Neural cell (in vitro differentiated cells): ENCODE data around the gene CUX1. TPM values are rescaled to one million over a fixed set of nuclear protein-coding genes. Genes with fewer than 3 reads are reported as not detected.

Experiments
- H2AFZ ChIP-seq: fragments of 200-600, 300-800 bp; sonication (generic), shearing (Covaris generic); 2 replicates; pipeline ENCODE4 v1.6.0; 2014; ENCODE audit warnings: low read depth, mild to moderate bottlenecking, antibody characterized with exemption, low read length, moderate library complexity
- H3F3A ChIP-seq: fragments of 200-600 bp; shearing (Covaris generic); 2 replicates; pipeline ENCODE4 v1.6.1; 2016; ENCODE audit warnings: mild to moderate bottlenecking, moderate library complexity, mixed read lengths, antibody characterized with exemption, low read length; ENCODE audit not compliant: insufficient read depth, poor library complexity, severe bottlenecking
- H3K27ac ChIP-seq: fragments of 200-600, 300-800 bp; sonication (generic), shearing (Covaris generic); 2 replicates; pipeline ENCODE4 v1.5.1; 2014; ENCODE audit warnings: mild to moderate bottlenecking, low read length, moderate library complexity
- H3K27me3 ChIP-seq: fragments of 300-800, 200-600 bp; sonication (generic), shearing (Covaris generic); 2 replicates; pipeline ENCODE4 v1.6.0; 2014; ENCODE audit warnings: mild to moderate bottlenecking, low read depth, low read length, moderate library complexity; ENCODE audit not compliant: insufficient read depth
- H3K36me3 ChIP-seq: fragments of 300-800, 200-600 bp; sonication (generic), shearing (Covaris generic); 2 replicates; pipeline ENCODE4 v1.5.1; 2014; ENCODE audit warnings: mild to moderate bottlenecking, antibody characterized with exemption, low read length, moderate library complexity; ENCODE audit not compliant: insufficient read depth
- H3K4me2 ChIP-seq: fragments of 300-800, 200-600 bp; sonication (generic), shearing (Covaris generic); 2 replicates; pipeline ENCODE4 v1.6.0; 2014; ENCODE audit warnings: mild to moderate bottlenecking, low read length
- H3K4me3 ChIP-seq: fragments of 300-800, 200-600 bp; sonication (generic), shearing (Covaris generic); 2 replicates; pipeline ENCODE4 v1.5.1; 2014; ENCODE audit warnings: mild to moderate bottlenecking, low read length, moderate library complexity
- H3K79me2 ChIP-seq: fragments of 200-600 bp; shearing (Covaris generic); replicated peaks from 2 replicates; pipeline ENCODE4 v1.6.0; 2014; ENCODE audit warnings: mild to moderate bottlenecking, low read length, moderate library complexity; ENCODE audit not compliant: insufficient read depth
- H3K9ac ChIP-seq: fragments of 300-800, 200-600 bp; sonication (generic), shearing (Covaris generic); 2 replicates; pipeline ENCODE4 v1.6.1; 2016; ENCODE audit warnings: mild to moderate bottlenecking, low read length, mixed read lengths
- H3K9me2 ChIP-seq: fragments of 200-600 bp; shearing (Covaris generic); 2 replicates; pipeline ENCODE4 v1.6.1; 2016; ENCODE audit warnings: mild to moderate bottlenecking, low read length, mixed read lengths; ENCODE audit not compliant: insufficient read depth
- H3K9me3 ChIP-seq: fragments of 200-600, 300-800 bp; sonication (generic), shearing (Covaris generic); 2 replicates; pipeline ENCODE4 v1.6.1; 2016; ENCODE audit warnings: mild to moderate bottlenecking, mixed run types, low read length, moderate library complexity, mixed read lengths
- H4K20me1 ChIP-seq: fragments of 200-600 bp; shearing (Covaris generic); 2 replicates; pipeline ENCODE4 v1.6.1; 2016; ENCODE audit warnings: mild to moderate bottlenecking, mixed run types; ENCODE audit not compliant: insufficient read depth
- CTCF ChIP-seq: fragments of 450-650 bp; IDR thresholded peaks from 2 replicates; pipeline ENCODE4 v1.5.1; 2014; ENCODE audit warnings: antibody characterized with exemption, mild to moderate bottlenecking, moderate library complexity; ENCODE audit not compliant: poor library complexity, severe bottlenecking
- EP300 ChIP-seq: fragments of 450-650 bp; conservative IDR thresholded peaks from 2 replicates; pipeline ENCODE4 v1.6.1; 2014; ENCODE audit warnings: antibody characterized with exemption, mild to moderate bottlenecking, moderate library complexity; ENCODE audit not compliant: poor library complexity, severe bottlenecking
- EZH2 ChIP-seq: fragments of 200-600, 300-800 bp; shearing (Covaris generic), sonication (generic); IDR thresholded peaks from 2 replicates; pipeline ENCODE4 v1.6.1; 2014; ENCODE audit warnings: antibody characterized with exemption, low read length, borderline replicate concordance, mild to moderate bottlenecking; ENCODE audit not compliant: insufficient read depth, poor library complexity, severe bottlenecking
- MXI1 ChIP-seq: fragments of 450-650 bp; conservative IDR thresholded peaks from 2 replicates; pipeline ENCODE4 v1.6.1; 2014; ENCODE audit warnings: antibody characterized with exemption, mild to moderate bottlenecking; ENCODE audit not compliant: poor library complexity, severe bottlenecking
- POLR2AphosphoS5 ChIP-seq: IDR thresholded peaks from 2 replicates; pipeline ENCODE4 v1.6.1; 2012
- RAD21 ChIP-seq: fragments of 450-650 bp; conservative IDR thresholded peaks from 2 replicates; pipeline ENCODE4 v1.6.1; 2014; ENCODE audit warnings: antibody characterized with exemption, mild to moderate bottlenecking, moderate library complexity
- REST ChIP-seq: IDR thresholded peaks from 2 replicates; pipeline ENCODE4 v1.6.1; 2012; ENCODE audit warnings: borderline replicate concordance
- SMC3 ChIP-seq: fragments of 450-650 bp; conservative IDR thresholded peaks from 2 replicates; pipeline ENCODE4 v1.6.1; 2014; ENCODE audit warnings: antibody characterized with exemption, mild to moderate bottlenecking, moderate library complexity; ENCODE audit not compliant: poor library complexity
- TAF1 ChIP-seq: IDR thresholded peaks from 2 replicates; pipeline ENCODE4 v1.6.1; 2012; ENCODE audit warnings: low read depth
- polyA plus RNA-seq: library from polyadenylated mRNA; depleted of rRNA; stranded (reverse); fragments of >200 nt; gene quantifications from 2 replicates; pipeline ENCODE4 v1.2.3, GENCODE V29; 2014

Gene CUX1
- polyA plus RNA-seq, 1 donor from 2014 or later = 26.6 TPM

GRCh38 chr7:101865031-101865430 lies 47.6 kb downstream of the CUX1 start (continued):
- no peak for TF ChIP-seq CTCF

GRCh38 chr7:101865455-101865854 lies 48.0 kb downstream of the CUX1 start:
- Histone ChIP-seq H3K79me2 (peaks cover 37% of the 10 kb centered on the region), H2AFZ (no peak overlapping the region), H3K4me2 (no peak overlapping the region), H3K27ac (no peak overlapping the region), H4K20me1 (no peaks in the 10 kb centered on the region), H3K9me2 (no peaks in the 10 kb centered on the region), H3F3A (no peaks in the 10 kb centered on the region), H3K9me3 (no peaks in the 10 kb centered on the region), H3K4me3 (no peak overlapping the region), H3K27me3 (no peaks in the 10 kb centered on the region), H3K9ac (no peak overlapping the region), H3K36me3 (no peaks in the 10 kb centered on the region)
- TF ChIP-seq EP300 (no peak), POLR2AphosphoS5 (no peak), MXI1 (no peak), SMC3 (no peak), REST (no peak), RAD21 (no peak), EZH2 (no peak), TAF1 (no peak), CTCF (no peak)

- Histone ChIP-seq H3K4me3 (no peak overlapping the region), H3K9me2 (no peaks in the 10 kb centered on the region), H3K27ac (no peak overlapping the region), H4K20me1 (no peaks in the 10 kb centered on the region), H3K27me3 (no peaks in the 10 kb centered on the region), H3K79me2 (peaks cover 38% of the 10 kb centered on the region), H3K9me3 (no peaks in the 10 kb centered on the region), H2AFZ (no peak overlapping the region), H3K4me2 (no peak overlapping the region), H3F3A (no peaks in the 10 kb centered on the region), H3K9ac (no peak overlapping the region), H3K36me3 (no peaks in the 10 kb centered on the region)
- no peak for TF ChIP-seq RAD21
- no peak for TF ChIP-seq TAF1
Observed at GRCh38 chr7:101866328-101866727, 48.9 kb downstream of the CUX1 start.
